ENCODE data around the gene RPL32.
"Not testable (repeated sequence)": the region's sequence is repeated elsewhere in the genome, so short reads cannot be mapped to it uniquely, and the experiment has no call there.

Gene RPL32

DNA sequence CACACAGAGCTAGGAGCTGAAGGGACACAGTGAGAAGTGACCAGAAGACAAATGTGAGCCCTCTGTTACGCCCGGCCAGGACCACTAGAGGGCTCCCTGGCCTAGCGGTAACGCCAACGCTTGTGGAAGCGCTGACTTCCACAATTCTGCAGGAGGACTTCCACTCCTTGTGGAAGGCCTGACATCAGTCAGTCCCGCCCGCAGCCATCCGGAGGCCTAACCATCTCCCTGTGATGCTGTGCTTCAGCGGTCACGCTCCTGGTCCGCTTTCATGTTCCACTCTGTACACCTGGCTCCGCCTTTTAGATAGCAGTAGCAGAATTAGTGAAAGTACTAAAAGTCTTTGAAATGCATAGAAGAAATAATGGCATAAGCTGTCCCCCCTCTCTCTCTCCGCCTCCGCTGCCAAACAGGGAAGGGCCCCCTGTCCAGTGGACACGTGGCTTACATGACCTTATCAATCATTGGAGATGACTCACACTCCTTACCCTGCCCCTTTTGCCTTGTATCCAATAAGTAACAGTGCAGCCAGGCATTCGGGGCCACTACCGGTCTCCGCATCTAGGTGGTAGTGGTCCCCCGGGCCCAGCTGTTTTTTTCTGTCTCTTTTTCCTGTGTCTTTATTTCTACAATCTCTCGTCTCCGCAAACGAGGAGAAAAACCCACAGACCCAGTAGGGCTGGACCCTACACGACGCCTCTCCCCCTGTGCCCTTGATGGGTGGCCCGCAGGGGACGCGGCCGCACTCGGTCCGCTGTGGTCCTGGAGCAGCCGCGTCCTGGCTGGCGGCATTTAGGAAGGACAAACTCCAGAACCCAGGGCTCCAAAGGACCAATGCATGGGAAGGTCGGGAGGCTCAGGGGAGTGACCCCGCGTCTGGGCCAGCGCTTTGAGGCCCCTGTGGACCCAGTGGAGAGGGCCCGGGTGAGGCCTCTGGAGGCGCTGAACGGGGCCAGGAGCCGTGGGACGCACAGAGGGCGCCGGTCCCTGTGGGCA is 27.0 kb upstream of the RPL32 start:
- peak; percentile 38 for DNase-seq (ENCODE audit: low read depth)

DNA sequence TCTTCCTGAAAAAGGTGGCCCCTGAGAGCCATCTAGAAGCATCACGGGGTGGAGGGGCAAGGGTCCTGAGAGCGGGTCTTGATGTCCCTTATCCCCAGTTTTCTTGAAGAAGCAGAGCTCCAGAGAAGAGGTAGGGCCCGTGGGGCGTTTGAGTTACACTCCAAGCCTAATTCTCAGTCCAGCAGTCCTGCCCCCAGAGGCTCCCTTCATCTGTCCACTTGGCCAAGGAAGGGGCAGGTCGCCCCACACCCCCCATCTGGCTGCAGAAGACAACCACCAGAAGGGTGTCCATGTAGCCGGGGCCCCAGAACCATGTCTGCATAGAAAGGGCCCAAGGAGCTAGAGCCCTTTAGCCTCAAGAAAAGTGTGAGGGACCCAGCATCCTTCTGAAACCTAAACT is 25.5 kb upstream of the RPL32 start:
- no peak for DNase-seq (ENCODE audit: low read depth)

DNA sequence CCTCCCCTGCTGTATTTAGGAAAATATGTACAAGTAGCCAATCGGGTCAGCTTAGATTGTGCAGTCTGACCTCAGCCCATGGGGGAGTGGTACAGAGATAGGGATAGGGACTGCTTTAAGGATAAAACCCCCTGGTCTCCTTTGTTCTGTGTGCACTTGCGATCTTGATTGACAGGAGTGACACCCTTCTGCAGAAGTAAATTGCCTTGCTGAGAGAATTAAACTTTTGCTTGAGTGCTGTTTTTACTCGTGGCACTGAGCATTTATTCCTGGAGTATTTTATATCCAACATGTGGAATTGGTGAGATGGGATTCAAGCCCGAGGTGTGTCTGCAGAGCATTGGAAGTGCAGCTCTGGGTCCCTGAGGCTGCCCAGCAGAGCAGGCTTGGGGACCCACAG is 23.9 kb upstream of the RPL32 start:
- DNase-seq (ENCODE audit: low read depth), result no peak

DNA sequence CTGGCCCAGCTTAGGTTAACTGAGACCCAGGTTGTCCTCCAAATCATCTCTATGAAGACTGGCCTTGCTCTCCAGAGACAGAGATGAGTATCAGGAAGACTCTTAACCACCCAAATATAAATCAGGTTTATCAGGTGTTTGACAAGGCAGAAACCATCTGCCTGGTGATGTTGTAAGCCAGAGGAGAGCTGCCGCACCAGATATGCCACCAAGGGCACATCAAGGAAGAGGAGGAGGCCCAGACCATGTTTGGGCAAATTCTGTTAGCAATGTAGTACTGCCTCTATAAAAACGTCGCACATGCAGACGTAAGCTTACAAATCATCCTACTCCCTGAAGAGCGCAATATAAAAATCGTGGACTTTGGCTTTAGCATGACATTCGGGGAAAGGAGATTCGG is 21.0 kb upstream of the RPL32 start:
- no peak for DNase-seq (ENCODE audit: low read depth)

DNA sequence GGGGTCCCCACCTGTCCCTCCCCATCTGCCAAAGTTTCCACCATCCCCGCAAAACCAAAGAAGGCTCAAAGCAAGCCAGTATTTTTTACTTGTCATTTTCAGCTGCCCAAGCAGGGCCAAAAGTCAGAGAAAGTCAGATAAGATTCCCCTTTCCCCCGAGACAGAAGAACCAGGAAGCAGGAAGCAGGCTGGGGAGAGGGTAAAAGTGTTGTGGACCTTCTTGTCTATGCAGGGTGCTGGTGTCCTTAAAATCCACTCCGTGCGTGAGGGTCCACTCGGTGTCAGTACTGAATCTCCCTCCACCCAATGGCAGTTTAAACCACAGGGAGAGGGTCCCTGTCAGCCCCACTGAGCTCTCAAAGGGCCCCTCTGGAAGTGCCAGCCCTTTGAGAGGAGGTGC is 20.2 kb upstream of the RPL32 start:
- no peak for DNase-seq (ENCODE audit: low read depth)

DNA sequence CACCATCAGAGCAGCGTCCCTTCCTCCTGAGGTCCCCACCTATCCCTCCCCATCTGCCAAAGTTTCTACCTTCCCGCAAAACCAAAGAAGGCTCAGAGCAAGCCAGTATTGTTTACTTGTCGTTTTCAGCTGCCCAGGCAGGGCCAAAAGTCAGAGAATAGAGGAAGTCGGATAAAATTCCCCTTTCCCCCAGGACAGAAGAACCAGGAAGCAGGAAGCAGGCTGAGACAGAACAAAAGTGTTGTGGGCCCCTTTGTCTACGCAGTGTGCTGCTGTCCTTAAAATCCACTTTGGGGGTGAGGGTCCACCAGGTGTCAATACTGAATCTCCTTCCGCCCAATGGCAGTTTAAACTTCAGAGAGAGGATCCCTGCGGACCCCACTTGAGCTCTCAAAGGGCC is 18.5 kb upstream of the RPL32 start:
- no peak for DNase-seq (ENCODE audit: low read depth)

DNA sequence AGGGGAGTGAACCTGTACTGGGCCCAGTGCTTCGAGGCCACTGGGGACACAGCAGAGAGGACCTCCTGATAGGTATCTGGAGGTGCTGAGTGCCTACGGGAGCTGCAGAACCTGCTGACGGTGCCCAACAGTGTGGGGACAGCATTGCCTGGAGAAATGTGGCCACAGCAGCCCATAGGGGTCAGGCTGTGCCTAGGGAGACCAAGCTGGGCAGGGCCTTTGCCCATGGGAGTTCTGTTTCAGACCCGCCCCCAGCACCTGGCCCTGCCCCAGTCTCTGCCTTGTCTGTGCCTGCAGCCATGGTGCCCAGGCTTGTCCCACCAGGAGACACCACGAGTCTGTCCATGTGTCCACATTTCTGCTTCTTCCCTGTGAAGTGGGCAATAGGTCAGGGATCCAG is 15.3 kb upstream of the RPL32 start:
- no peak for DNase-seq (ENCODE audit: low read depth)

DNA sequence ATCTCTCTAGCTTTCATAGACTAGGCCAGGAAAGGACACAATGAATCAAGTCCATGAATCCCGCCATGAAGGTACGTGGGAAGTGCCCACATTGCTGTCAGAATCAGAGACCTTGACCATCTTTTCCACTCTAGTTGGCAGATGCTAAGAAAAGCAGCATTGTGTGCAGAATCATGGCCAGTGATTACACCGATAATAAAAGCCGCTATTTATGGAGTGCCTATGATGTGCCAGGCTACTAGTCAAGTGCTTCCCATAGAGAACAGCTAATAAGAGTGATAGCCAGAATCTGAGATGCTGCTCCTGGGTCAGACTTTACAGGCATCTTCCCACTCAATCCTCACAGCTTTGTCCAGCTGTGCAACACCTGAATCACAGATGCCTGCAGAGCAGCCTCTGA is 13.2 kb upstream of the RPL32 start:
- DNase-seq (ENCODE audit: low read depth), result no peak

DNA sequence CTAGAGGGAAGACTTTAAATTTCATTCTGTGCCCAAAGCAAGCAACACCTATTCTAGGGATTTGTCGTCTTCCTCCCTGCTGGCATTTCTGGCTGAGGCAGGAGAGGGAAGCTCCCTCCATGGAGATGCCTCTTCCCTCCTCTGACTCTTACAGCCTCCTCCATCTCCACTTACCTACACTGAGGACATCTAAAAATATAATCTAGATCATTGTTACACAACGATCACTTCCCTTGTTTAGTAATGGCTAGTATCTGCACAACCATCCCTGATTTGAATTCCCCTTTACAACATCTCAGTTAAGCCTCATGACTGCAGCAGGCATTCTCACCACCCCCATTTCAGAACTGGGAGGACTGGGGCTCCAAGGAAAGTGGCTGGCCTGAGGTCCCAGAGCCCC is 12.5 kb upstream of the RPL32 start:
- DNase-seq (ENCODE audit: low read depth), result not testable (repeated sequence)

DNA sequence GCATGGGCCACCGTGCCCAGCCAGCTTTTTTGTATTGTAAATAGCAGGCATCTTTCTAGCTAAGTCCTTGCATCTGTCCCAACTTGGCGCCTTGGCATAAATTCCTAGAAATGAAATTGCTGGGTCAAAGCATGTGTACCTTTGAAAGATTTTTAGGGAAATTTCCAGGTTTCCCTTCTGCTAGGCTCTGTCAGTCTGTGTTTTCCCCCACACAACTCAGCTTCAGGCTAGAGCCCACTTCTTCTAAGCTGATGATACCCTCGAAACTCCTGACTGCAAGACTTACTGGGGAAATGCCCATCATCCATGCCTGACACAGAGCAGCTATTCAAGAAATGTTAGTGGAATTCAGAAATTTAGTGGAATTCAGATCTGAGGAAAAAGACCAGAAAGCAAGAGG is 10.8 kb upstream of the RPL32 start:
- DNase-seq (ENCODE audit: low read depth), result no peak

DNA sequence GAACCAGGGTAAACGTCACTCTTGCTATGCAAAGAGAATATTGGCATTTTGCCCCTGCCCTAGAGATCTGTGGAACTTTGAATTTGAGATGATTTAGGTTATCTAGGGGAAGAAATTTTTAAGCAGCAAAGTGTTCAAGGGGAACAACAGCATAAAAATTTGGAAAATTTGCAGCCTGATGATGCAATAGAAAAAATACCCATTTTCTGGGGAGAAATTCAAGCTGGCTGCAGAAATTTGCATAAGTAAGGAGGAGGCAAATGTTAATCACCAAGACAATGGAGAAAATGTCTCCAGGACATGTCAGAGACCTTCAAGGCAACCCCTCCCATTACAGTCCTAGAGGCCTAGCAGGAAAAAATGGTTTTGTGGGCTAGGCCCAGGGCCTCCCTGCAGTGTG is 4.4 kb upstream of the RPL32 start:
- no peak for DNase-seq (ENCODE audit: low read depth)

DNA sequence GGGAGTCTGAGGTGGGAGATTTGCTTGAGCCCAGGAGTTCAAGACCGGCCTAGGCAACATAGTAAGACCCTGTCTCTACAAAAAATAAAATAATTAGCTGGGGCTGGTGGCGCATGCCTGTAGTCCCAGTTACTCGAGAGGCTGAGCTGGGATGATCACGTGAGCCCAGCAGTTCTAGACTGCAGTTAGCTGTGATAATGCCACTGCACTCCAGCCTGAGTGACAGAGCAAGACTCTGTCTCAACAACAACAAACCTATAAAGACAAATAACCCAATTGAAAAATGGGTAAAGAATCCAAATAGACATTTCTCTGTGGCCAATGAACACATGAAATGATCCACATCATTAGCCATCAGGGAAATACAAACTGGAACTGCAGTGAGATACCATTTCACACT is 1.1 kb upstream of the RPL32 start:
- DNase-seq (ENCODE audit: low read depth), result no peak

DNA sequence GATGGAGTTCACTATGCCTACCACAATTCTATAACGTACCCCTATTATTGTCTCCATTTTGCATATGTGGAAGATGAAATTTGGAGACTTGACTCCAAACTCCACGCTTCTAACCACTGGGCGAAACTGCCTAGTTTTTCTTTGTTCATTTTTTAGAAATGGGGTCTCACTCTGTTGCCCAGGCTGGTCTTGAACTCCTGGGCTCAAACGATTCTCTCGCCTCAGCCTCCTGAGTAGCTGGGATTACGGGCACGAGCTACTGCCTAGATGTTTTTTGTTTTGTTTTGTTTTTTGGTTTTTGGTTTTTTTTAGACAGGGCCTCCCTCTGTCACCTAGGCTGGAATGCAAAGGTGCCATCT is 584 bp upstream of the RPL32 start:
- DNase-seq (ENCODE audit: low read depth), result no peak

DNA sequence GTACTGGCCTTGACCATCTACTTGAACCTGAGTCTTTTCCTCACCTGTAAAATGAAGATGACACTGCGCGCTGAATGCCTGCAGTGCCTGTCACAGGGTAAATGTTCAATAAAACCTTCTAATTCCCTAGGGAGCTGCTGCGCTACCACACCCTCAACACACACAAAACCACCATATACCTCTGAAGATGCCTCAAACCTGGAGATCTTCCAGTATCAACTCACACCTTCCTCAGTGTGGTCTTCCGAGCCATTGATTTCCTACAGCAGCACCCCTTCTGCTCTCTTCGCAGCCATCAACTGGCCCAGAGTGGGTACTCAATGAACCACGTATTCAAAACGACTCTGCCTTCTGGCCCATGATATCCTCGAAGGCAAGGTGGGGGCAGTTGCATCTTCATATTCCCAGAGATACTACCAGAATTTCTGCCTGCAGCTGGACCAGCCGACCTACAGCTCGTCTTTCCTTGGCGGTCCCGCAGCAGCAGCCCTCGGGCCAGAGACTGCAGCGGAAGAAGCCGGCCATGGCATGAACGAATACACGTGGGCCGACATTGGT is 695 bp downstream of the RPL32 start:
- DNase-seq (ENCODE audit: low read depth), result no peak

DNA sequence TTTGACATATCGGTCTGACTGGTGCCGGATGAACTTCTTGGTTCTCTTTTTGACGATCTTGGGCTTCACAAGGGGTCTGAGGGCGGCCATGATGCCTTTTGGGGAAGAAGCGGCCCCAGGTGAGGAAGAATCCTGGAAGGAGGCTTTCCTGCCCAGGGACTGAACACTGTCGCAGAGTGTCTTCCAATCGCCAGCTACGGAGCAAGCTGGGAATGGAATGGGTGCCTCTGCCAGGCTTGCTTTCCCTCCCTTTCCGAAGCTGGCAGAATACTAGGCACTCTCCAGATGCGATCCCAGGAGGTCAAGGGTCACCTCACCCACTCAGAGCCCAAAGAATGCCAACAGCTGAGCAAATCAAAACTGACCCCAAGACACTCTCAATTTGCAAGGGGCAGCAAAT is 1.2 kb downstream of the RPL32 start:
- not testable (repeated sequence) for DNase-seq (ENCODE audit: low read depth)

DNA sequence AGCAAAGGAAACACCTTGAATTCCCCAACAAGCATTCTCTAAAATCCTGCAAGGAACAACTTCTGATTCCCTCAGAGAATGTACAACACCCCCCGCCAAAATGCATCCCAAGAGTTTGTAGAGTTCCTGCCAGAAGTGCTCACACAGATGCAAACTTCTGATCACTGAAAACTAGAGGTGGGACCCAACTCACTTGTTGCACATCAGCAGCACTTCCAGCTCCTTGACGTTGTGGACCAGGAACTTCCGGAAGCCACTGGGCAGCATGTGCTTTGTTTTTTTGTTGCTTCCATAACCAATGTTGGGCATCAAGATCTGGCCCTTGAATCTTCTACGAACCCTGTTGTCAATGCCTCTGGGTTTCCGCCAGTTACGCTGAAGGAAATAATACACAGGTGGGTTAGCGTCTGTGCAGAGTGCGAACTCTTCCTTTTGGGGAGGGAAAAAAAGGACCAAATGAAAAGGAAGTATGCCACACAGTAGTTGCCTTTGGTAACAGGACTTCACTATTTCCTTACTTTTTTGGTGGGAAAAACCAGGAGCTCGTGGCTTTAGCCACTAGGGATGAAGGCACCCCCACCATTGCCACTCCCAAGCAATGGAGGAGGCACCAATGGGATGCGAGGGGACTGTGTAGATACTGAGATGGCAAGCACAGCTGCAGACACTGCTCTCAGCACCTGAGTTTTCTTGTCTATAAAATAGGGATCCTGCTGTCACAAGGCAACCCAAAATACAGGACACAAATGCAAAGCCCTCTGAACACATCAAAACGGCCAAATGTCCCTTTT is 2.0 kb downstream of the RPL32 start:
- no peak for DNase-seq (ENCODE audit: low read depth)

DNA sequence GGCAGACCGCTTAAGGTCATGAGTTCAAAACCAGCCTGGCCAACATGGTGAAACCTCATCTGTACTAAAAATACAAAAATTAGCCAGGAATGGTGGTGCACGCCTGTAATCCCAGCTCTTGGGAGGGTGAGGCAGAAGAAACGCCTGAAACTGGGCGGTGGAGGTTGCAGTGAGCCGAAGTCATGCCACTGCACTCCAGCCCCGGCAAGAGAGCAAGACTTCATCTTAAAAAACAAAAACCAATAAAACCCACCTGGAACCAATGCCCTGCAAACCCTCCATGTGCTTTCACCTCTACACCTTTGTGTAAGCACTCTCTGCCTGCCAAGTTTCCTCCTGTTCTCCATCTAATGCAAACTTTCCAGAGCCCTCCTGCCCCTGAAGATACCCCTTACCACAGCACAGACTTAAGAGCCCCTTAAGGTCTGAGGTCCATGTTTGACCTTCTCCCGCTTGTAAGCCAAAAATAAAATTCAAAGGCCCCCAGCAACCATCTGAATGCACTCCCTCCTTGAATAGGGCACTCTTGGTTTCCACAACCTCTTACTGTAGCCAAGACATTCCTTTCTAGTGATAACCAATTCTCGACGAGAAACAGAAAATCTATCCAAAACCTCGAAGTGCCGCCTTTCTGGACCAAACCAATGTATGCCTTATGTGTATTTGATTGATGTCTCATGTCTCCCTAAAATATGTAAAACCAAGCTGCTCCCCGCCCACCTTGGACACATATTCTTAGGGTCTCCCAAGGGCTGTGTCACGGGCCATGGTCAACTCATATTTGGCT is 3.0 kb downstream of the RPL32 start:
- no peak for DNase-seq (ENCODE audit: low read depth)

DNA sequence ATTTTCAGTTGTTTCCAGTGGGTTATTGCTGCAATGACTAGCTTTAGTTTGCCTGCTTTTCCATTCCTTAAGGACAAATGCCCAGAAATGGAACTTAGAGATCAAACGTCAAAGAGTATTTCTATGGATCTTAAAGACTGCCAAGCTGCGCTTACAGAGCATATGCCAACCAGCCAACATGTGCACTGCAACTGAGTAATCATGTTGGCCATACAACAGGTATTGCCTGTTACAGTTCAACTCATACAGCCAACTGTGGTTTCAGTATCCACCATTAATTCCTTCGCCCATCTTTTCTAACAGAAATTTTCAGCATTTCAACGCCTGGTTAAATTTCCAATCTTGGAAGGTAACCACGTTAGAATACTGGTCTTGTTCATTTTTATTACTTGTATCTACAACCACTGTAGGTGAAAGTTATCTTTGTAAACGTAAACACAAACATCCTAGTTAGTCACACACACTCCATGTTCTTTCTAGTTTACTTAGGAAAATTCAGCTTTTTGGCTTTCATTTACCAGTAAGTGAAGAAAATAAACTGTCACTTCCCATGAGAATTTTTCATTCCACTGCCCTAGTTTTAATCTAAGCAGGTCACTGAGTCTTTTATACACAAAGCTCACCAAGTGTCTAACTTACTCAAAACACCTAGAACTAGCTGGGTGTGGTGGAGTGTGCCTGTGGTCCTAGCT is 3.9 kb downstream of the RPL32 start:
- no peak for DNase-seq (ENCODE audit: low read depth)

DNA sequence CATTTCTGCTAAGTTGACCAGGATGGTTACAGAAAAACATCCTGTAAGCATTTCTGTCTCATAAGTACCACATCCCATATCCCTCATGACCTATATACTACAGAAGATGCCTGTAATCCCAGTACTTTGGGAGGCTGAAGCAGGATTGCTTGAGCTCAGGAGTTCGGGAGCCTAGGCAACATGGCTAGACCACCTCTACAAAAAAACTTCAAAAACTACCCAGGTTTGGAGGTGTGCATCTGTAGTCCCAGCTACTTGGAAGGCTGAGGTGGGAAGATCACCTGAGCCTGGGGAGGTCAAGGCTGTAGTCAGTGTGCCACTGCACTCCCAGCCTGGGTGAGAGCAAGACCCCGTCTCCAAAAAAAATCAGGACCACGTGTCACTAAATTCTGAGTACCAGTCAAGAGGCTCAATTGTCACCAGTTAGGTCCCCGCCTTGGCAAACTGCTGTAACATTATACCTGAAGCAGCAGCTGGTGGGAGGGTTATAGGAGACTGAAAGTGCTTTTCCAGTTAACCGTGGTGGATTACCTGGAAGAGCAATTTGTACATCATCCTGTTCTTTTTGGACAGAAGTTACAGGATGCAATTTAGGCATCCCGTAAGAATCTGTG is 6.2 kb downstream of the RPL32 start:
- no peak for DNase-seq (ENCODE audit: low read depth)

DNA sequence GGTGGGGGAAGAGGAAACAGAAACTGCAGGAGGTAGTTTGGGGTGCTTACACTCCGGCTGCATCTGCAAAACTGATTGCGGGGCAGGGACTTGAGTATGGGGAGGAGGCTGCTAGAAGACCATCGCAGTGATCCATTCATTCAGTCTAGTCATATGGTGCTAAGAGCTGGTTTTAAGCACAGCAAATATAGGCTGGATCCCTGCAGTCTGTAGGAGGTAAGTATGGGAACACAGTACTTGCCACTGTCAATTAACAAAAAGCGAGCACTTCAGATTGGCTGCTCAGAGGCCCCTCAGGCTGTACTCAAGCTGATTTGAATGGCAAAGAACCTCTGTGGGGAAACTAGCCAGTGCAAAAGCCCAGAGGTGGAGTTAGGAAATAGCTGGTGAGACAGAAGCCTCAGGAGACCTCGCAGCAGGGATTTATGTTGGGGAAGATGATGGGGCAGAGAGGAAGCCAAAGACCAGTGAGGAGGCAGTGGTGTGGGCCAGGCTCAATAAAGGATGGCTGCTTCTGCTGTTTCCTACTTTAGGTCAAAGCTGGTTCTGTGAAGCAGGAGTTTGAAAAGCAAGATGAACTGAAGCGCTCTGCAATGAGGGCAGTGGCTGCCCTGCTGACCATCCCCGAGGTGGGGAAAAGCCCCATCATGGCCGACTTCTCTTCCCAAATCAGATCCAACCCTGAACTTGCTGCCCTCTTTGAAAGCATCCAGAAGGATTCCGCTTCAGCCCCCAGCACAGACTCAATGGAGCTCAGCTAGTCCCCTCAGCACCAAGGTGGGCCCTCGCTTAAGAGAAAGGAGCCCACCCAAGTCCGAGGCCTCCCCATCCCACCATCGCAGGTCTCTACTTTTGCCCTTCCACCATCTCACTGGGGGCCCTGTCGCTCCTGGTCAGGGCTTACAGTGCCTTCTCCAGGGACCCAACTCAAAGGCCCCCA is 7.9 kb downstream of the RPL32 start:
- no peak for DNase-seq (ENCODE audit: low read depth)
